CD14-positive monocyte (primary cell): Measurements from ENCODE around the gene SHPK. TPM values are rescaled to one million over a fixed set of nuclear protein-coding genes. Genes with fewer than 3 reads are reported as not detected.
A peak's percentile ranks its signal among the peaks of the same experiment; 100 is the strongest.

Experiments
- DNase-seq, 3 donors: peaks; one replicate each; pipeline ENCODE4 v3.0.0-alpha.2; 2011 to 2022
- H2AFZ ChIP-seq: 2 replicates; pipeline ENCODE4 v1.6.0; 2012; ENCODE audit warnings: mild to moderate bottlenecking, low read depth, low read length, inconsistent platforms; ENCODE audit not compliant: insufficient read depth, poor library complexity, severe bottlenecking
- H3K27ac ChIP-seq, 2 donors: 1 replicate in 1 of 2; 2 replicates in 1 of 2; pipeline ENCODE4 v1.5.1; 2012 to 2013; ENCODE audit warnings: low read length in 2 of 2, control low read depth in 1 of 2, inconsistent platforms in 1 of 2, low read depth in 1 of 2, mild to moderate bottlenecking in 1 of 2
- H3K27me3 ChIP-seq, 2 donors: one replicate each; pipeline versions ENCODE4 v1.6.0 to v1.6.1; 2011 to 2013; ENCODE audit warnings: low read length in 2 of 2; ENCODE audit not compliant: control insufficient read depth in 2 of 2, insufficient read depth in 2 of 2
- H3K36me3 ChIP-seq, 2 donors: replicated peaks in 1 of 2; 1 replicate in 1 of 2; 2 replicates in 1 of 2; pipeline versions ENCODE4 v1.5.1 to v1.6.1; 2012 to 2013; ENCODE audit warnings: low read length in 2 of 2, control low read depth in 1 of 2, inconsistent platforms in 1 of 2, mild to moderate bottlenecking in 1 of 2; ENCODE audit not compliant: insufficient read depth in 2 of 2, control insufficient read depth in 1 of 2
- H3K4me1 ChIP-seq, 2 donors: 1 replicate in 1 of 2; 2 replicates in 1 of 2; pipeline versions ENCODE4 v1.5.1 to v1.6.1; 2012 to 2013; ENCODE audit warnings: low read length in 2 of 2, control low read depth in 1 of 2, inconsistent platforms in 1 of 2, mild to moderate bottlenecking in 1 of 2, moderate library complexity in 1 of 2; ENCODE audit not compliant: insufficient read depth in 2 of 2, control insufficient read depth in 1 of 2
- H3K4me2 ChIP-seq: replicated peaks from 2 replicates; pipeline ENCODE3; 2012; ENCODE audit warnings: low read length, moderate library complexity, mild to moderate bottlenecking; ENCODE audit not compliant: poor library complexity, severe bottlenecking; ENCODE audit errors: extremely low read depth
- H3K4me3 ChIP-seq, 3 experiments: fragments of 200-600 bp in 1 of 3; sonication (generic) in 1 of 3; replicated peaks in 1 of 3; 1 replicate in 2 of 3; 2 replicates in 1 of 3; pipeline ENCODE4 v1.5.1; 2011 to 2013; ENCODE audit warnings: low read length in 3 of 3, mild to moderate bottlenecking in 3 of 3, control low read depth in 2 of 3, low read depth in 2 of 3, inconsistent platforms in 1 of 3, moderate library complexity in 1 of 3
- H3K79me2 ChIP-seq: 2 replicates; pipeline ENCODE4 v1.6.0; 2012; ENCODE audit warnings: mild to moderate bottlenecking, control low read depth, inconsistent platforms, low read length, moderate library complexity; ENCODE audit not compliant: insufficient read depth
- H3K9ac ChIP-seq: 2 replicates; pipeline ENCODE4 v1.6.0; 2017; ENCODE audit warnings: low read length, mild to moderate bottlenecking; ENCODE audit not compliant: insufficient read depth, poor library complexity, severe bottlenecking
- H3K9me3 ChIP-seq, 2 donors: replicated peaks in 1 of 2; 1 replicate in 1 of 2; 2 replicates in 1 of 2; pipeline versions ENCODE4 v1.5.1 to v1.6.1; 2012 to 2013; ENCODE audit warnings: low read length in 2 of 2, control low read depth in 1 of 2; ENCODE audit not compliant: control insufficient read depth in 1 of 2, insufficient read depth in 1 of 2
- H4K20me1 ChIP-seq: 2 replicates; pipeline ENCODE4 v1.6.0; 2012; ENCODE audit warnings: mild to moderate bottlenecking, low read length, control low read depth, moderate library complexity; ENCODE audit not compliant: insufficient read depth
- H3K27ac Mint-ChIP-seq, 7 donors: one replicate each; pipeline ENCODE4 v1.8.0; 2020; ENCODE audit warnings: mild to moderate bottlenecking in 7 of 7, mixed read lengths in 7 of 7, moderate library complexity in 6 of 7, inconsistent platforms in 2 of 7
- H3K27me3 Mint-ChIP-seq, 3 donors: one replicate each; pipeline ENCODE4 v1.8.0; 2021 to 2022; ENCODE audit warnings: low read depth in 3 of 3, mild to moderate bottlenecking in 3 of 3, mixed read lengths in 3 of 3, moderate library complexity in 3 of 3, inconsistent platforms in 1 of 3
- H3K36me3 Mint-ChIP-seq, 2 donors: one replicate each; pipeline ENCODE4 v1.8.0; 2020; ENCODE audit warnings: mixed read lengths in 2 of 2, inconsistent platforms in 1 of 2, mild to moderate bottlenecking in 1 of 2
- H3K4me1 Mint-ChIP-seq: one replicate; pipeline ENCODE4 v1.8.0; 2020; ENCODE audit warnings: mild to moderate bottlenecking, mixed read lengths
- H3K4me3 Mint-ChIP-seq, 2 donors: one replicate each; pipeline ENCODE4 v1.8.0; 2020; ENCODE audit warnings: mild to moderate bottlenecking in 2 of 2, mixed read lengths in 2 of 2, moderate library complexity in 1 of 2
- H3K9me3 Mint-ChIP-seq, 7 donors: one replicate each; pipeline ENCODE4 v1.8.0; 2020 to 2022; ENCODE audit warnings: mixed read lengths in 7 of 7, mild to moderate bottlenecking in 6 of 7, moderate library complexity in 6 of 7, inconsistent platforms in 2 of 7
- WGBS: methylation state at CpG from one replicate; pipeline ENCODE4 v1.1.5; 2013; ENCODE audit warnings: missing lambda C conversion rate; ENCODE audit not compliant: insufficient coverage; 5-methylcytosine and 5-hydroxymethylcytosine counted together
- intact Hi-C, 2 donors: fragments of 100-400 bp; cut with micrococcal nuclease; formaldehyde crosslinking; loops; one replicate each; pipeline versions ENCODE4 v1.15.0 to v1.15.1; 2023
- polyA plus RNA-seq, 3 donors: library from polyadenylated mRNA; depleted of rRNA in 1 of 3; unstranded in 2 of 3; stranded (reverse) in 1 of 3; fragments of 300-500 nt in 2 of 3; fragments of >200 nt in 1 of 3; fragmentation: Illumina TruSeq in 2 of 3; gene quantifications; 1 replicate in 2 of 3; 2 replicates in 1 of 3; pipeline ENCODE4 v1.2.3, GENCODE V29; 2012 to 2021
- TF ChIP-seq, protein P1 (sequence below): fragments of 200-600 bp; IDR thresholded peaks from one replicate; pipeline ENCODE4 v1.8.0; 2022; ENCODE audit warnings: antibody characterized with exemption, mild to moderate bottlenecking

SHPK gene
- polyA plus RNA-seq, 3 donors = 4.3 to 4.6 (median 4.6) TPM

DNA sequence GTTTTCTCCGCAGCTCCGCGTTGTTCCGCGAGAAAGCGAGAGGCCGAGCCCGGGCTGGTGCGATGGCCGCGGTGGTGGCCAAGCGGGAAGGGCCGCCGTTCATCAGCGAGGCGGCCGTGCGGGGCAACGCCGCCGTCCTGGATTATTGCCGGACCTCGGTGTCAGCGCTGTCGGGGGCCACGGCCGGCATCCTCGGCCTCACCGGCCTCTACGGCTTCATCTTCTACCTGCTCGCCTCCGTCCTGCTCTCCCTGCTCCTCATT lies 33.0 kb upstream of the SHPK start:
- Mint-ChIP-seq H3K4me1 (peaks cover 21% of the 10 kb centered on the region), H3K36me3 (peaks cover 16 to 18% of the 10 kb centered on the region in 2 donors), H3K27ac (peak overlapping the region; percentile 73 to 94 (median 89)), H3K4me3 (peak overlapping the region; percentile 86 to 96), H3K9me3 (no peaks in the 10 kb centered on the region), H3K27me3 (peaks cover 0 to 4% (median 0%) of the 10 kb centered on the region in 3 donors)
- Histone ChIP-seq H3K4me2 (peak overlapping the region; percentile 88), H3K9me3 (no peaks in the 10 kb centered on the region), H3K9ac (peak overlapping the region; percentile 90), H3K27ac (peak overlapping the region; percentile 65 to 86), H3K4me1 (peaks cover 16 to 23% of the 10 kb centered on the region in 2 donors), H3K79me2 (peaks cover 21% of the 10 kb centered on the region), H3K36me3 (peaks cover 0 to 13% of the 10 kb centered on the region in 2 donors), H3K4me3 (peak overlapping the region; percentile 74 to 99 (median 94)), H2AFZ (peak overlapping the region; percentile 94), H3K27me3 (no peaks in the 10 kb centered on the region), H4K20me1 (peaks cover 27% of the 10 kb centered on the region)
- DNase-seq = no peak
- TF ChIP-seq, protein P1, sequence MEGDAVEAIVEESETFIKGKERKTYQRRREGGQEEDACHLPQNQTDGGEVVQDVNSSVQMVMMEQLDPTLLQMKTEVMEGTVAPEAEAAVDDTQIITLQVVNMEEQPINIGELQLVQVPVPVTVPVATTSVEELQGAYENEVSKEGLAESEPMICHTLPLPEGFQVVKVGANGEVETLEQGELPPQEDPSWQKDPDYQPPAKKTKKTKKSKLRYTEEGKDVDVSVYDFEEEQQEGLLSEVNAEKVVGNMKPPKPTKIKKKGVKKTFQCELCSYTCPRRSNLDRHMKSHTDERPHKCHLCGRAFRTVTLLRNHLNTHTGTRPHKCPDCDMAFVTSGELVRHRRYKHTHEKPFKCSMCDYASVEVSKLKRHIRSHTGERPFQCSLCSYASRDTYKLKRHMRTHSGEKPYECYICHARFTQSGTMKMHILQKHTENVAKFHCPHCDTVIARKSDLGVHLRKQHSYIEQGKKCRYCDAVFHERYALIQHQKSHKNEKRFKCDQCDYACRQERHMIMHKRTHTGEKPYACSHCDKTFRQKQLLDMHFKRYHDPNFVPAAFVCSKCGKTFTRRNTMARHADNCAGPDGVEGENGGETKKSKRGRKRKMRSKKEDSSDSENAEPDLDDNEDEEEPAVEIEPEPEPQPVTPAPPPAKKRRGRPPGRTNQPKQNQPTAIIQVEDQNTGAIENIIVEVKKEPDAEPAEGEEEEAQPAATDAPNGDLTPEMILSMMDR = no peak
- 1% methylated on average over 32 of the region's 32 CpGs for WGBS
- intact Hi-C loops = loop anchor here in 1 of 2 donors (2.0 kb wide), 1 partner anchor 32 kb away; the partner anchor contains the start of genes CTNS and SHPK

DNA sequence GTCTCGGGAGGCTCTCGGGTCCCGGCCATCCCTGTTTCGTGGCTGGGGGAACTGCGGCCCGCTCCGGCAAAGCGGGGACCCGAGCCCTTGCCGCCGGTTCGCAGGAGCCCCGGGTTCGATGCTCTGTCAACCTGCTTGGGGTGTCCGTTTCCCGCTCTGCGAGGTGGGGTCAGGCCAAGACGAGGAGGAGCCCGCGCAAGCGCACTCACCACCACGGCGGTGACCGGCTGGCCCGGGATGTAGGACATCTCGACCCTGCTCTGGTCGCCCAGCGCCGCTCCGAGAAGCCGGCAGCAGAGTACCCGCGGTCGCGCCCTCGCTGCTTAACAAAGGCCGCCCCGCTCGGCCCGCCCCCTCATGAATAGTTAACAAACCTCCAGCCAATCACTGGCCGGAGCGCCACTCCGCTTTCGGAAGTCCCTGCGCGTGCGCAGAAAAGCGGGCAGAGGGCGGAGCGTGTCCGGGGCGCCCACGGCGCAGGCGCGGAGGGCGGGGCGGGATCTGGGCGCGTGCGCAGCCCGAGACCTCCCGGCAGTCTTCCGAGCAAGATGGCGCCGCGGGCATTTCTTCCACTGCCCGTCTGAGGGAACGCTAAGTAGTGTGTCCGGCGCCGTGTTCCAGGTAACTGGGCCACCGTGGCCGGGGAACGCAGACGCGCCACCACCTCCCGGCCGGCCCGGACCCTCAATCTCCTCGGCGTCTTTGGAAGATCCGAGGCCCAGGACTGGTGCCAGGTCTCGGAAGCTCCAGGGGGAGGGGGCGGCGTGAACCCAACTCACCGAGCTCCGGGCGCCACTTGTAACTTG lies 32.4 kb upstream of the SHPK start, which contains the start of the genes EMC6 and TAX1BP3:
EMC6 (plus strand) TSS at position 534 of the 806 bp plus-strand sequence. CDS start 335 bp downstream, outside the sequence.
TAX1BP3 (minus strand) TSS at position 300 of the 806 bp plus-strand sequence; CDS start at position 248, 52 bp downstream.
- WGBS = under 1% methylated on average over 89 of the region's 89 CpGs
- no peaks in the 10 kb centered on the region for H3K27me3 ChIP-seq
- H3K79me2 ChIP-seq = peaks cover 21% of the 10 kb centered on the region
- TF ChIP-seq, protein P1 = no peak
- peak within 1 kb of the TSS; percentile 94 for H2AFZ ChIP-seq
- Mint-ChIP-seq H3K27me3 (peaks cover 0 to 4% (median 0%) of the 10 kb centered on the region in 3 donors), H3K27ac (peak within 1 kb of the TSS; percentile 83 to 94 (median 89)), H3K36me3 (peaks cover 16 to 18% of the 10 kb centered on the region in 2 donors), H3K4me1 (peaks cover 21% of the 10 kb centered on the region), H3K9me3 (no peaks in the 10 kb centered on the region), H3K4me3 (peak within 1 kb of the TSS; percentile 86 to 96)
- peak within 1 kb of the TSS; percentile 88 for H3K4me2 ChIP-seq
- H3K9ac ChIP-seq = peak within 1 kb of the TSS; percentile 90
- peaks cover 16 to 23% of the 10 kb centered on the region in 2 donors for H3K4me1 ChIP-seq
- peaks cover 2 to 18% of the 10 kb centered on the region in 2 donors for H3K36me3 ChIP-seq
- peak; percentile 95 to 97 (median 96) for DNase-seq
- intact Hi-C loops = loop anchor here in 1 of 2 donors (2.0 kb wide), 1 partner anchor 32 kb away; the partner anchor contains the start of genes CTNS and SHPK
- no peaks in the 10 kb centered on the region for H3K9me3 ChIP-seq
- H3K27ac ChIP-seq = peak within 1 kb of the TSS; percentile 68 to 86
- H3K4me3 ChIP-seq = peak within 1 kb of the TSS; percentile 74 to 99 (median 94)
- H4K20me1 ChIP-seq = peaks cover 27% of the 10 kb centered on the region
